Natural killer cell (primary cell): Measurements from ENCODE around the gene OXNAD1. TPM values are rescaled to one million over a fixed set of nuclear protein-coding genes. Genes with fewer than 3 reads are reported as not detected.

Source experiments
- ATAC-seq, 3 donors: fragments of 150-1000 bp in 2 of 3; fragments of 200-7000 bp in 1 of 3; cut with Tn5 transposase; 1 replicate in 1 of 3; 2 replicates in 2 of 3; pipeline ENCODE4 v1.10.0; 2021; ENCODE audit warnings: mild to moderate bottlenecking in 2 of 3, moderate library complexity in 2 of 3
- DNase-seq, 2 donors: peaks; one replicate each; pipeline versions ENCODE4 v3.0.0 to v3.0.0-alpha.2; 2013 to 2021; ENCODE audit warnings: mixed read lengths in 1 of 2
- H3K27ac ChIP-seq: one replicate; pipeline ENCODE4 v1.5.1; 2013; ENCODE audit warnings: mild to moderate bottlenecking, low read length
- H3K27me3 ChIP-seq: one replicate; pipeline ENCODE4 v1.6.1; 2013; ENCODE audit warnings: low read length; ENCODE audit not compliant: control insufficient read depth, insufficient read depth
- H3K36me3 ChIP-seq: one replicate; pipeline ENCODE4 v1.6.1; 2013; ENCODE audit warnings: low read length; ENCODE audit not compliant: control insufficient read depth, insufficient read depth
- H3K4me1 ChIP-seq: one replicate; pipeline ENCODE4 v1.6.1; 2013; ENCODE audit warnings: low read length; ENCODE audit not compliant: control insufficient read depth, insufficient read depth
- H3K4me3 ChIP-seq: one replicate; pipeline ENCODE4 v1.5.1; 2013; ENCODE audit warnings: low read length
- H3K9me3 ChIP-seq: one replicate; pipeline ENCODE4 v1.6.1; 2013; ENCODE audit warnings: low read length; ENCODE audit not compliant: control insufficient read depth, insufficient read depth
- H3K27ac Mint-ChIP-seq, 2 donors: one replicate each; pipeline ENCODE4 v1.8.0; 2022; ENCODE audit warnings: mild to moderate bottlenecking in 2 of 2, mixed read lengths in 2 of 2, moderate library complexity in 1 of 2
- H3K27me3 Mint-ChIP-seq, 2 donors: one replicate each; pipeline ENCODE4 v1.8.0; 2022; ENCODE audit warnings: low read depth in 2 of 2, mixed read lengths in 2 of 2
- H3K36me3 Mint-ChIP-seq: one replicate; pipeline ENCODE4 v1.8.0; 2022; ENCODE audit warnings: mixed read lengths
- H3K4me1 Mint-ChIP-seq, 2 donors: one replicate each; pipeline ENCODE4 v1.8.0; 2022; ENCODE audit warnings: mixed read lengths in 2 of 2
- H3K4me3 Mint-ChIP-seq: one replicate; pipeline ENCODE4 v1.8.0; 2022; ENCODE audit warnings: mild to moderate bottlenecking, moderate library complexity, mixed read lengths
- H3K9me3 Mint-ChIP-seq, 2 donors: one replicate each; pipeline ENCODE4 v1.8.0; 2022; ENCODE audit warnings: mixed read lengths in 2 of 2
- WGBS: methylation state at CpG from one replicate; pipeline ENCODE4 v1.1.7; 2013; ENCODE audit warnings: missing lambda C conversion rate; ENCODE audit not compliant: insufficient coverage; 5-methylcytosine and 5-hydroxymethylcytosine counted together
- intact Hi-C: fragments of 100-400 bp; cut with micrococcal nuclease; formaldehyde crosslinking; loops from one replicate; pipeline ENCODE4 v1.14.2; 2022
- total RNA-seq, 4 donors: library from RNA; stranded (reverse); fragments of 120-200 nt in 1 of 4; gene quantifications; one replicate each; pipeline versions ENCODE4 v1.2.3 to v1.2.4, GENCODE V29; 2013 to 2022
- TF ChIP-seq, protein P1 (sequence below): fragments of 200-600 bp; IDR thresholded peaks from one replicate; pipeline ENCODE4 v1.8.0; 2022; ENCODE audit warnings: antibody characterized with exemption

The OXNAD1 gene
- total RNA-seq, 3 donors from 2014 or later (not counting 1 experiment from before 2014, with no cell fraction given): 16.7 to 26.1 (median 22.3) TPM

DNA sequence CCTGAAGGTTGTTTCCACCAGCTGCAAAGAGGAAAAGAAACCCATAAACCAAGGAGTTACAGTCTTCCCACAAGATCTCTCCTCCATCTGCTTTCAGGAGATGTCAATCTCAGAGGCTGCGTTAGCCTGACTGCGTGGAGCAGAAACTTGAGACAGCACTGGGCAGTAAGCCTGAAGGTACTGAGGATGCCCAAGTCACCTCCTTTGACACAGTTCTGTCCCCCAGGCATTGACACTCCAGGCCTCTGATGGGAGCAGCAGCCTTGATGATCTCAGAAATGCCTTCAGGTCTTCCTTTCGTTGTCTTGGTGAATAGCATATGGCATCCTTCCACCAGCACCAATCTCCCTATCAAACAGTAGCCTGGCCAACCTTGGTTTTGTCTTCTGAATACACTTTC is 89.3 kb downstream of the OXNAD1 start:
- H3K4me1 Mint-ChIP-seq: peaks cover 27 to 35% of the 10 kb centered on the region in 2 donors
- no peaks in the 10 kb centered on the region for H3K9me3 ChIP-seq
- peak overlapping the region; percentile 3 for H3K27ac Mint-ChIP-seq
- no peaks in the 10 kb centered on the region for H3K27me3 ChIP-seq
- no peak for ATAC-seq
- H3K4me3 Mint-ChIP-seq: no peak overlapping the region
- 99% methylated on average over 3 of the region's 3 CpGs for WGBS
- intact Hi-C loops: no loop called here
- no peak overlapping the region for H3K4me3 ChIP-seq
- H3K9me3 Mint-ChIP-seq: no peaks in the 10 kb centered on the region
- TF ChIP-seq, protein P1, sequence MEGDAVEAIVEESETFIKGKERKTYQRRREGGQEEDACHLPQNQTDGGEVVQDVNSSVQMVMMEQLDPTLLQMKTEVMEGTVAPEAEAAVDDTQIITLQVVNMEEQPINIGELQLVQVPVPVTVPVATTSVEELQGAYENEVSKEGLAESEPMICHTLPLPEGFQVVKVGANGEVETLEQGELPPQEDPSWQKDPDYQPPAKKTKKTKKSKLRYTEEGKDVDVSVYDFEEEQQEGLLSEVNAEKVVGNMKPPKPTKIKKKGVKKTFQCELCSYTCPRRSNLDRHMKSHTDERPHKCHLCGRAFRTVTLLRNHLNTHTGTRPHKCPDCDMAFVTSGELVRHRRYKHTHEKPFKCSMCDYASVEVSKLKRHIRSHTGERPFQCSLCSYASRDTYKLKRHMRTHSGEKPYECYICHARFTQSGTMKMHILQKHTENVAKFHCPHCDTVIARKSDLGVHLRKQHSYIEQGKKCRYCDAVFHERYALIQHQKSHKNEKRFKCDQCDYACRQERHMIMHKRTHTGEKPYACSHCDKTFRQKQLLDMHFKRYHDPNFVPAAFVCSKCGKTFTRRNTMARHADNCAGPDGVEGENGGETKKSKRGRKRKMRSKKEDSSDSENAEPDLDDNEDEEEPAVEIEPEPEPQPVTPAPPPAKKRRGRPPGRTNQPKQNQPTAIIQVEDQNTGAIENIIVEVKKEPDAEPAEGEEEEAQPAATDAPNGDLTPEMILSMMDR: no peak
- H3K27me3 Mint-ChIP-seq: no peaks in the 10 kb centered on the region
- H3K27ac ChIP-seq: no peak overlapping the region
- H3K36me3 Mint-ChIP-seq: no peaks in the 10 kb centered on the region
- H3K4me1 ChIP-seq: no peaks in the 10 kb centered on the region
- DNase-seq: no peak
- H3K36me3 ChIP-seq: peaks cover 41% of the 10 kb centered on the region

Other genes starting within 250 kb of the OXNAD1 start
- not detected for gene GALNT15, start 90.5 kb upstream of the OXNAD1 start, total RNA-seq
- 10 to 100 TPM; 20.4 to 27.3 (median 22.8) TPM for gene DPH3, start 269 bp upstream of the OXNAD1 start, total RNA-seq
- gene RFTN1, start 248.5 kb downstream of the OXNAD1 start, total RNA-seq: 100 to 1,000 TPM; 112 to 135 (median 115) TPM